NCI-H2171 treated with DMSO at 0.1 percent for 48 hours (cell line): Measurements from ENCODE around the gene MTCL3.
"Not testable (repeated sequence)": the region's sequence is repeated elsewhere in the genome, so short reads cannot be mapped to it uniquely, and the experiment has no call there.

Source experiments
- DNase-seq: peaks from one replicate; lab custom pipeline; 2025; lab: John Stamatoyannopoulos, UW

MTCL3 gene

DNA sequence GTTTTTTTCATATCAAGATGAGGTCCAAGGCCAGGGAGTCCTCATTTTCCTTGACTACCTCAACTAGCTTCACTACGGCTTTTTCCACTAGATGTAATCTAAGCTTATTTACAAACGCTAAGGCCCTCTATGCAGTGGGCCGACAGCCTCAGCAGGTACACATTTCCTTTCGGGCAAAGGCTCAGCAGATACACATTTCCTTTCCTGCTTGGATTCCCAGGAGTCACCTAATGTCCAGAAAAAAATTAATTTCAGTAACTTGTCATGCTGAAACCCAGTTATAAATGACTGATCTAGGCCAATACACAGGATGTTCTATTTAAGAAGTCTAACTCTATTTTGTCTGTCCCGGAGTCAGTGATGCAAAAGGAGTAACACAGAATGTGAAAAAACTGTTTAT, 52.7 kb downstream of the MTCL3 start:
- no peak for DNase-seq

- peak; percentile 37 for DNase-seq
Measured at GRCh38 chr6:127464881-127465459, 54.2 kb downstream of the MTCL3 start.

DNA sequence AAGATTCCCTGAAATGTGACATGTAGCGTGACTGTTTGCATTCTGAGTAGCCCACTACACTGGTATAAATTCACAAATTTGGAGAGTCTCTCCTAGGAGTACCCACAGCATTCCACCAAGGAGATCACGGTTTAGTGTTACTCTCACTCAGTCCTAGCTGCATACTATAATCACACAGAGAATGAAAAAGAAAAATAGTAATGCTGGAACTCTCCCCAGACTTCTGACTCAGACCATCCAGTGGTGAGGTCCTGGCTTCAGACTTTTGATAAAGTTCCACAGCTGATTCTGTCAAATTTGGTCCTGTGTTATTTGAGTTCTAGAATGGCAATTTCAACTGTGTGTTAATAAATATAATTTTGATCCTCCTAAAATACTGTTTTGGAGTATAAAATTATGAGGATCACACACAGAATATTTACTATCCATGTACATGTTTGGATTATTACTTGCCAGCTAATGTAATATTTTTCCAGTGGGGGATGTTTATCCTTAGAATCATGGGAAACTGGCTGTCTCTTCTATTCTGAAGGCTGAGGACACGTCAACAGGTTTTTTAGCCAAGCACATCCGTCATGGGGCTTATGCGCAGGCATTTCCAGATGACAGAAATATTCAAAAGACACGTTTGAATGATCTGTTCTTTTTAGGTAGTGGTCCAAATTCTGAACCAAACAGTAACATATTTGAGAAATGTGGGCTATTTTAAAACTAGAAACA, 54.8 kb downstream of the MTCL3 start:
- DNase-seq: no peak

- no peak for DNase-seq
Measured at GRCh38 chr6:127463056-127463455, 56.1 kb downstream of the MTCL3 start.

GRCh38 chr6:127462376-127462775, 56.8 kb downstream of the MTCL3 start:
- DNase-seq: no peak

- no peak for DNase-seq
Measured at GRCh38 chr6:127460465-127460864, 58.7 kb downstream of the MTCL3 start.

DNA sequence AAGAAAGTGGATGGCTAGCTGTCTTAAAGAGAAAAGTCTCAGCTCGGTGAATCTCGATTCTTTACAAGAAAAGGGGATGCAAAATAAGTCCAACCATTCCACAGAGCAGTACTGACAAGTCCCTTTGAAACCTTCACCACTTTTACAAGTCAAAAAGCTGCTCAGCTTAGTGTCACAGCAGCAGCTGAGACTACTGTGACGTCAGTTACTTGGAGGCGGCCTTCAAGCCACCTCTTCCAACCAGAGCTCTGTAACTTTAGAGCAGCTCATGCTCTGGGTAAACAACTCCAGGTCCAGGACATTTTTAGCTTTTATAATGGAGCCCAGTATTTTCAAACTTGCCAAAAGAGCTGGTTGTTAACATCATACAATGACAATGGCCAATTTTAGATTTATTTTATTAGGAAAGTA, 59.9 kb downstream of the MTCL3 start, which contains the start of gene KIAA0408:
KIAA0408 (minus strand) TSS at position 159 of the 411 bp plus-strand sequence. CDS start 5,408 bp downstream, outside the sequence.
- no peak for DNase-seq

GRCh38 chr6:127458817-127459216, 60.3 kb downstream of the MTCL3 start:
- DNase-seq: peak; percentile 49

GRCh38 chr6:127458222-127458621, 60.9 kb downstream of the MTCL3 start:
- DNase-seq: no peak

- no peak for DNase-seq
Measured at GRCh38 chr6:127457456-127458064, 61.6 kb downstream of the MTCL3 start.

DNA sequence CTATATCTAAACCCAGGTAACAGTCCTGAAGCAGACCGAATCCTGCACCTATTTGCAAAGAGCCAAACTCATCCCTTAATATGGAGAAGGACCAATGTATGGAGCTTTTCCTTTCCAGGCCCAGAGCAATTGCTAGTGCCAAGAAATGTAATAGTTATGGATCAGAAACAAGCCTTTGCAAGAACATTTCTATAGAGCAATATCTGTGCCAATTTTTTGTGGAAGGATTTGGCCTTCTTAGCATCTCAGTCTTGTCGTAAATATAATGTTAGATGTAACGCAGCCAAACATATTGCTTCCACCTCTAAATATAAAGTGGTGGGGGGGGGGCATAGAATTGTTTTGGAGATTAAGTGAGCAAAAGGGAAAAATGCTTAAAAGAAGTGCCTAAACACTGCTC, 62.7 kb downstream of the MTCL3 start:
- no peak for DNase-seq

DNA sequence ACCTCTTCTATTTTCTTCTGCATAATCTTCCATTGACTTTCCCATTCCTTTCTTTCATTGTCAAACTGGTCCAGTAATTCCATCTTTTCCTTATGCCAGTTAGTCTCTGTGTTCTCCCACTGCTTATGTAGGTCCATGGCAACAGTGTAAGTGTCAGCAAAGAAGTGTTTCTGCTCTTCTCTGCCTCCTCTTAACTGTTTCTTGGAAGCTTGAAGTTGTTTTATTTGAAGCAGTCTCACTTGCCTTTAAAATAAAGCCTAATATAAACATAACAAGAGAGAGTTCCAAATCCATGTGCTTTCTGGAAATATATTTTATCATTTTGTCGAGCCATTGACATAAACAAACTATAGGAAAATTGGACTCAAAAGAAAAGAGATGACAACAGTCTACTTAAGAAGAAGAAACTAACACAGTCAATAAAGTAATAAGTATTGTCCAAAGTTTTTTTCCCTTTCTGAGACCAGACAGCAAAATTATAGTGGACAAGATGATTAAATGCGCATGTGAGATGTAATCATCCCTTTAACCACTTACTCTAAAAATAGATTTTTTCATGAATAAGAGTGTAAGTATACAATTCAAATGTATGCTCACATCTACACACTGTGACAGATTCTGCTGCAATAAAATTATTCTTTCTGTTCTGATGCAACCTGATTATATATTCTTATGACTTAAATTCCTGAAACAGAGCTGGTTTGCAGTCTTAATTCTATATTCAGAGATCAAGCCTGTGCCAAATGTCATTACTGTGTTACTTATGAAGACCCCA, 65.1 kb downstream of the MTCL3 start:
- no peak for DNase-seq

DNA sequence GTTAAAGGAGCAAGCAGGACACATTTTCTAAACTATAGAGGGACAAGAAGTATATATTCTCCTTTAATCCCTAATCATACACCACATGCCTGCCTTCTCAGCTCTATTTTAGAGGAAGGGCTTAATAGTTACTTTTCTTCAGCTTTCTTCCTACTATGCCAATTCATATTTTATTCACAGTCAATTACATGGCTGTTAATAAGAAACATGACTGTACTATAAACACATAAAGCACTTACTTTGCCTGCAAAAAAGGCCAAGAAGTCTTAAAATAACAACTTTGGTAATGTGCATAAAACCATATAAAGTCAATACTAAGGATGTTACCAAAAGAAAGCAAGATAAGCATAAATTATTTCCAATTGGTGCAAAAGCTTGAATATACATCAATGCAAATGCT, 66.3 kb downstream of the MTCL3 start:
- no peak for DNase-seq

- no peak for DNase-seq
Measured at GRCh38 chr6:127451388-127451787, 67.7 kb downstream of the MTCL3 start.

DNA sequence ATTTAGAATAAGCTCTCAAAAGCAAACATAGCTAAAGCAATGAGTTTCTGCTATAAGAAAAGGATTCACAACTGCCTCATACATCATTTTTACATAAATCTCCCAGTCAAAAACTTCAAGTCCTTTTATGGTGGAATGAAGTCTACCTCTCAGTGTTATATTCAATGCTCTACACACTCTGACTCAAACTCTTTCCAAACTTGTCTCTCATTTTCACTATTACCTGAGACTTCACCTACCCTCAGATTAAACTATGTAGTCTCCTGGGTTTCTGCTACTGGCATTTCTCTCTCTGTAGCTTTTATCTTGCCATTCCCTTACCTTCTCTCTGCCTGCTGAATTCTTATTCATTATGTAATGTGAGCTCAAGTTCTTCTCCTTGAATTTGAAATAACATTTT, 71.4 kb downstream of the MTCL3 start:
- DNase-seq: no peak

DNA sequence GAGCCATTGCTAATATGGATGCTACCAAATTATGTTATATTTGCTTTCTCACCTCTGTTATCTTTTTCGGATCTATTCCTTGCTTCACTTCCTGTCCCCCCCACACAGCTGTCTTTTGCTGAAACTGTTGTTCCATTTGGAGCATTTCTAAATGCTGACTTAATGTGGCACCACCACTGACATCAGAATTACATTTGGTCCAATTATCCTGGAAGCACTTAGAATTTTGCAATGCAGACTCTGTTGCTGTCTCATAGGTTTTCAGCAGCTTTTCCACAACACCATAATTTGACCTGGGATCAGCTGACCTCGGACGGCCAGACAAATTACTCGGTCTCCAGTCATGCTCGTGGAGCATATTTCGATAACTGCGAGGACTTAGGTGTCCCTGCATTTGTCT, 72.8 kb downstream of the MTCL3 start:
- DNase-seq: no peak

DNA sequence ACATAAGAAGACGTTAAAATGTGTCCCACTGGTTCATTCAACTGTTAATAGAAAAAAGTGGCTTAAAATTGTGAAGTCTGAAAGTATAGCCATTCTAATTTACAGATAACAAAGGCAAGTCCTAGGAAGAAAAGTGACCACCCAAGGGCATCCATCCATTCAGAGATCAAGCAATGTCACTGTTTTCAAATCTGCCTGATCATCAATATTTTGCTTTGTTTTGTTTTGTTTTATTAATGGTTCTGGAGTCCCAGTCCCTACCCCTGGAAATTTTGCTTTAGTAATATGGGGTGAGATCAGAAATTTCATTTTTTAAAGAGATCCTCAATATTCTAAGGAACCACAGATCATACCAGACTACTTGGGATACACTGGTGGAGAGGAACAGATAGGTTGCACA, 77.3 kb downstream of the MTCL3 start:
- no peak for DNase-seq

GRCh38 chr6:127439718-127440117, 79.4 kb downstream of the MTCL3 start:
- DNase-seq: no peak

DNA sequence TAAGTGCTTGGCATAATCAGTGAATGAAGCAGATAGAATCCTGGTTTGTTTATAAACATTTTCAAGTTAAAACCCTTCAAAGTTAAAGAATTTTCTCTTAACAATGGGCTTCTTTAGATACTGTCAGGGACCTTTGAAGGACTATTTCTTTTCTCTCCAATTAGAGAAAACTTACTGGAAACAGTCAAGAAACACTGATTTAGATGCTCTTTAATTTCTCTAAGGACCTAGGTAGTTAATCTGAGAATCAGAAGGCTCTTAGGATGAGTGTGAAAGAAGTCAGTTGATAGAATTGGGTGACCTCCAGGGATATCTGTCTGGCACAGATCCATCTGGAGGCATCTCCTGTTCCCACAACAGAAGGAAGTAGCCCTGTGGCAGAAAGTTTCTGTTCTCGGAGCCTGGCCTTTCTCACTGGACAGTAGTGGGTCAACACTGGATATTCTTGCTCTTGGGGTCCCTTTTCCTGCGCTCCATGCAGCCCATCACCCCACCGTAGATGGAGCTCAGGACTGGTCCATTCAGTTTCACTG, 82.5 kb downstream of the MTCL3 start:
- peak; percentile 36 for DNase-seq

GRCh38 chr6:127435626-127436220, 83.4 kb downstream of the MTCL3 start:
- no peak for DNase-seq

DNA sequence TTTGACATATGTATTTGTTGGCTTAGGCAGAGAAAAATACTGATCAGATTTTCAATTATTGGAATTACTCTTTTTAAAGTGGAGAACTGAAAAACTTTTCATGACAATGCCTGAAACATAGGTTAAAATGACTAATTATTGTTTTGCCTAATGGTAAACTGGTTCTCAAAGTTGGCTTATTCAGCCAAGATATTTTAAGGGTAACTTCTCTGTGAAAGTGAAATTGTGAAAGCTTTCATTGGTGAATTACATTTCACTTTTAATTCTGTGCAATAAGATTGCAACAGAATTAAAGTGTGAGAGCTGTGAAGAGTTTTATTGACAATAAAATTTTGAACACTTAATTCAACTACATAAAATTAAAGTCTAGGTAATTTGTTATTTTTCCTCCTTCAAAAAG, 84.5 kb downstream of the MTCL3 start:
- no peak for DNase-seq

GRCh38 chr6:127428562-127428961, 90.6 kb downstream of the MTCL3 start:
- not testable (repeated sequence) for DNase-seq
